ENCODE measurements around the gene OR52H1. TPM values are rescaled to one million over a fixed set of nuclear protein-coding genes. Genes with fewer than 3 reads are reported as not detected.

OR52H1 gene
- total RNA-seq, 1 donor from 2014 or later = not detected

DNA sequence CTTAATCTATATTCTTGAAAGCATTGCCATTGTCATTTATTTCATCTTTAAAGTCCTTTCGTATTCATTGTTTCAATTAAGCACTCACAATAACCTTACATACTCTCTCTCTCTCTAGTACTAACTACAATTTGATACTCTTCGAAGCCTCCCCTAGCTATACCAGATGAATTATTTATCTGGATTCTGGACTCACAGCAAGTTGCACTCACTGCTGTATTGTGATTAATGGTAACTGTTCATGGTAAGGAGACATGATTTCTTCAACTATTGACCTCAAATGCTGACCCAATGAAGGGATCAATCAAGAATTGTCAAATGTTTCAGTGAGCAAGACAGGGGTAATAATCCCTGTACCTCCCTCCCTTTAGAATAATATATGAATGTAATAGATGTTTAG is 26.3 kb upstream of the OR52H1 start:
- H3K4me1 Mint-ChIP-seq = no peaks in the 10 kb centered on the region
- H3K36me3 Mint-ChIP-seq (ENCODE audit: low read depth) = no peaks in the 10 kb centered on the region
- H3K4me3 Mint-ChIP-seq = no peak overlapping the region
- no peak overlapping the region for H3K27ac Mint-ChIP-seq (ENCODE audit: unreplicated experiment)
- H3K27me3 Mint-ChIP-seq (ENCODE audit: low read depth) = no peaks in the 10 kb centered on the region
- no peak for DNase-seq (ENCODE audit: low read depth, low spot score)
- peaks cover 2% of the 10 kb centered on the region for H3K9me3 Mint-ChIP-seq
- TF ChIP-seq, protein P1, sequence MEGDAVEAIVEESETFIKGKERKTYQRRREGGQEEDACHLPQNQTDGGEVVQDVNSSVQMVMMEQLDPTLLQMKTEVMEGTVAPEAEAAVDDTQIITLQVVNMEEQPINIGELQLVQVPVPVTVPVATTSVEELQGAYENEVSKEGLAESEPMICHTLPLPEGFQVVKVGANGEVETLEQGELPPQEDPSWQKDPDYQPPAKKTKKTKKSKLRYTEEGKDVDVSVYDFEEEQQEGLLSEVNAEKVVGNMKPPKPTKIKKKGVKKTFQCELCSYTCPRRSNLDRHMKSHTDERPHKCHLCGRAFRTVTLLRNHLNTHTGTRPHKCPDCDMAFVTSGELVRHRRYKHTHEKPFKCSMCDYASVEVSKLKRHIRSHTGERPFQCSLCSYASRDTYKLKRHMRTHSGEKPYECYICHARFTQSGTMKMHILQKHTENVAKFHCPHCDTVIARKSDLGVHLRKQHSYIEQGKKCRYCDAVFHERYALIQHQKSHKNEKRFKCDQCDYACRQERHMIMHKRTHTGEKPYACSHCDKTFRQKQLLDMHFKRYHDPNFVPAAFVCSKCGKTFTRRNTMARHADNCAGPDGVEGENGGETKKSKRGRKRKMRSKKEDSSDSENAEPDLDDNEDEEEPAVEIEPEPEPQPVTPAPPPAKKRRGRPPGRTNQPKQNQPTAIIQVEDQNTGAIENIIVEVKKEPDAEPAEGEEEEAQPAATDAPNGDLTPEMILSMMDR (conservative IDR thresholded peaks at IDR 0.05) = no peak

DNA sequence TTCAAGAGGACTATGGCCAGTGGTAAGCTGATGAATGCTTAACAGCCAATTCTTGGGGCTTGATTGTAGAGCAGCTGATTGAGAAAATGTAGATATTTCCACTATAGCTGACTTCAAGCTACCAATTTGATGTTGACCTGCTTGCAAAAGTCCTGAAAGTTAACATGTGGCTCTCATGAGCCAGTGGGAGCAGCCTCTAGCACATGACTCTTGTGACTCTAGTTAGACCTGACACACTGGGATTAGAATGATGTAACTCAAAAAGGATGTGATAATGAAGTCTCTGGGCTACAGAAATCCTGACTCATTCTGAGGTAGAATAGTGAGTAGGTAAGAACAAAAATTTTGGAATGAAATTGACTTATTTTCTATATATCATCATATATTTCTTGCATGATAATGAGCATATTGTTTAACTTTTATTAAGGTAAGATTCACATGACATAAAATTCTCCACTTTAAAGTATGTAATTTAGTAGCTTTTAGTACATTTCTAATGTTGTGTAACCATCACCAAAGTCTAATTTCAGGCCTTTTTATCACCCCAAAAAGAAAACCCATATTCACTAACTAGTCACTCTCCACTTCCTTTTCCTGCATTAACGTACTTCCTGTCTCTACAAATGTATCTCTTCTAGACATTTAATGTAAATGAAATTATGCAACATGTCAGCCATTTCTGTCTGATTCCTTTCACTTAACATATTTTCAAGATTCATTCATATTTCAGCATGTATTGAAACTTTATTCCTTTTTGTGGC is 16.1 kb upstream of the OR52H1 start:
- H3K4me1 Mint-ChIP-seq = no peaks in the 10 kb centered on the region
- no peak overlapping the region for H3K27ac Mint-ChIP-seq (ENCODE audit: unreplicated experiment)
- TF ChIP-seq, protein P1 (conservative IDR thresholded peaks at IDR 0.05) = no peak
- no peak overlapping the region for H3K4me3 Mint-ChIP-seq
- H3K9me3 Mint-ChIP-seq = no peaks in the 10 kb centered on the region
- H3K27me3 Mint-ChIP-seq (ENCODE audit: low read depth) = no peaks in the 10 kb centered on the region
- DNase-seq (ENCODE audit: low read depth, low spot score) = no peak
- no peaks in the 10 kb centered on the region for H3K36me3 Mint-ChIP-seq (ENCODE audit: low read depth)

DNA sequence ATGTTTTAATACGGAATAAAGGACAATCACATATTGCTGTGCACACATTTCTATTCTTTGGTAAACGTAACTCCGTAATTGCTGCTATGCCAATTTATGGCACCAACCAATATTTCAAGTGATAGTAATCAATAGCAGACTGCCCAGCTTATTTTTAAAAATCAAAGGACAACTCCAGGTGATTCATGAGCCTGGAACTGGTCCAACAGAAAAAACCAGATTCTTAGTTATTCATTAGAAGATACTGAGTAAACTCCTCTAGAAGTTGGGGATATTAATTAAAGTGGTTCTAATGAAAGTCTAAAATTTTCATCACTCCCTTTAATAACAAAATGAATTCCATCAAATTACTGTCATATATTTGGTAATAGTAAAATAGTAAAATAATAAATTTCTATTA is 9.4 kb upstream of the OR52H1 start:
- H3K4me1 Mint-ChIP-seq = no peaks in the 10 kb centered on the region
- no peak overlapping the region for H3K27ac Mint-ChIP-seq (ENCODE audit: unreplicated experiment)
- TF ChIP-seq, protein P1 (conservative IDR thresholded peaks at IDR 0.05) = no peak
- no peak for DNase-seq (ENCODE audit: low read depth, low spot score)
- H3K27me3 Mint-ChIP-seq (ENCODE audit: low read depth) = peaks cover 23% of the 10 kb centered on the region
- H3K9me3 Mint-ChIP-seq = no peaks in the 10 kb centered on the region
- no peaks in the 10 kb centered on the region for H3K36me3 Mint-ChIP-seq (ENCODE audit: low read depth)
- no peak overlapping the region for H3K4me3 Mint-ChIP-seq

DNA sequence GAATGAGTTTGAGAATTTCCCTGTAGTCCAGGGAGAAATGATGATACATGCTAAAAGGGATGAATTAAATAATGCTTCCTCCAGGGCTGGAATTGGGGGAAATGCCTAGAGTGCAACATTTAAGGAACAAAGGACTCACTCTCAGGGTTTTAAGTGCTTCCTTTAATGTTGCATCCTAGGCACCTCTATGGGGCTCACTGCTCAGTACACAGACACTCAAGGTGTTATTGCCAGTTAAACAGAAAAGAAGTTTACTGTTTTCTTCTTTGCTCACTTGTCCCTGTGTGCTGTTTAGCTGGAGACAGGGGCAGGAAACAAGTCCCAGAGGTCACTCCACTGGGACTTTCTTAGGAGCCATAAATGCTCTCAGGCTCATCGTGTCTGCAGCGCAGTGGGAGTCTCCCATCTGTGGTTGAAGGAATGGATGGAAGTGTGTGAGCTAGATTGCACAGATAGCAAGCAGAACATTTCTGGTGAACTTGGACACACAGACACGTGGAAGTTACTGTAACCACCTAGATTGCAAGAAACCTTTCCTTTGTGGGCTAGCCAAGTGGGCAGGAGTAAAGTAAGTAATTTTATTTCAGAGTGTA is 8.4 kb upstream of the OR52H1 start:
- H3K4me1 Mint-ChIP-seq = no peaks in the 10 kb centered on the region
- no peak overlapping the region for H3K27ac Mint-ChIP-seq (ENCODE audit: unreplicated experiment)
- no peaks in the 10 kb centered on the region for H3K9me3 Mint-ChIP-seq
- TF ChIP-seq, protein P1 (conservative IDR thresholded peaks at IDR 0.05) = no peak
- no peak overlapping the region for H3K4me3 Mint-ChIP-seq
- no peaks in the 10 kb centered on the region for H3K36me3 Mint-ChIP-seq (ENCODE audit: low read depth)
- peaks cover 23% of the 10 kb centered on the region for H3K27me3 Mint-ChIP-seq (ENCODE audit: low read depth)
- no peak for DNase-seq (ENCODE audit: low read depth, low spot score)

DNA sequence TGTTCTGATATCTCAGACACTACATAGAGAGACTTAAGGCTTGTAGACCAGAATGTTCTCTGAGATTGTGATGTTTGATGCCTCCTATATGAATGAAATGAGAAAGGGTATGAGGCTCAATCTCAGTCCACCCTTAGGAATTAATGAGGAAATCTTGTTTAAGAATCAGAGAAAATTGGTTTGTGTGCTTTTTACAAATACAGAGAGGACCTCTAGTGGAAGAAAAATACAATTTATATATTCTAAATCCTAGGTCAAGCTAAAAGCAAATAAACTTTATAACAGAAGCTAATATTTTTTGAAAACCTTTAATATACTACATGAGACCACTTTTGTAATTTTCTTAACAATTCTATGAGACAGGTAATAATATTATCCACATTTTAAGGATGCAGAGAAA is 5.0 kb upstream of the OR52H1 start:
- TF ChIP-seq, protein P1 (conservative IDR thresholded peaks at IDR 0.05) = peak; percentile 40

More for the DNA sequence above, 5.0 kb upstream of the OR52H1 start:
- H3K4me3 Mint-ChIP-seq = no peak overlapping the region
- H3K36me3 Mint-ChIP-seq (ENCODE audit: low read depth) = no peaks in the 10 kb centered on the region
- H3K9me3 Mint-ChIP-seq = no peaks in the 10 kb centered on the region
- no peak for DNase-seq (ENCODE audit: low read depth, low spot score)
- H3K4me1 Mint-ChIP-seq = no peaks in the 10 kb centered on the region
- no peak overlapping the region for H3K27ac Mint-ChIP-seq (ENCODE audit: unreplicated experiment)
- H3K27me3 Mint-ChIP-seq (ENCODE audit: low read depth) = peaks cover 23% of the 10 kb centered on the region
